ENCODE results near the gene RASSF7.

- no peak for TF ChIP-seq CTCF (conservative IDR thresholded peaks at IDR 0.05; ENCODE audit: low read length)
- TF ChIP-seq EZH2phosphoT487 (IDR thresholded peaks at IDR 0.05; ENCODE audit: borderline replicate concordance, low read depth, low read length): no peak
Measured at GRCh38 chr11:529728-530411, 30.9 kb upstream of the RASSF7 start.

Measured in OCI-LY7 (cell line).